Endothelial cell of umbilical vein (primary cell): ENCODE results near the gene SV2C. TPM values are rescaled to one million over a fixed set of nuclear protein-coding genes. Genes with fewer than 3 reads are reported as not detected.
A peak's percentile ranks its signal among the peaks of the same experiment; 100 is the strongest.

Experiments
- BruUV-seq: library from RNA; stranded (reverse); fragments of 400-500 nt; replicated peaks from 2 replicates; lab custom pipeline; 2021; lab: Mats Ljungman, UMichigan
- CTCF ChIA-PET: fragments of 300-600, 350-600 bp; sonication (Branson Sonifier 250); formaldehyde crosslinking; loops from one replicate; lab custom pipeline; 2021; ENCODE audit warnings: antibody characterized with exemption, inconsistent platforms; lab: Charles Lee
- POLR2A ChIA-PET: fragments of 300-600, 350-600 bp; sonication (Branson Sonifier 250); formaldehyde crosslinking; loops from one replicate; lab custom pipeline; 2021; ENCODE audit warnings: antibody characterized with exemption, inconsistent platforms; lab: Charles Lee
- DNase-seq: peaks from one replicate; pipeline ENCODE4 v3.0.0-alpha.2; 2011; ENCODE audit warnings: low read depth, low spot score
- FAIRE-seq: peaks from 2 replicates; lab custom pipeline; 2011; peaks lifted over from hg19 to GRCh38; lab: Jason Lieb, UNC
- H2AFZ ChIP-seq: 2 replicates; pipeline ENCODE4 v1.6.0; 2012; ENCODE audit warnings: low read depth, low read length, control low read depth, inconsistent platforms
- H3K27ac ChIP-seq: 2 replicates; pipeline ENCODE4 v1.5.1; 2011; ENCODE audit warnings: low read depth, mild to moderate bottlenecking, control low read depth, low read length, moderate library complexity; ENCODE audit not compliant: insufficient read depth
- H3K27me3 ChIP-seq, 2 experiments: 2 replicates each; pipeline versions ENCODE4 v1.6.0 to v1.6.1; 2011; ENCODE audit warnings: low read length in 2 of 2, mixed read lengths in 1 of 2; ENCODE audit not compliant: control insufficient read depth in 2 of 2, insufficient read depth in 2 of 2
- H3K36me3 ChIP-seq, 2 experiments: 2 replicates in 1 of 2; 3 replicates in 1 of 2; pipeline ENCODE4 v1.5.1; 2011; ENCODE audit warnings: low read length in 2 of 2, mild to moderate bottlenecking in 1 of 2, moderate library complexity in 1 of 2; ENCODE audit not compliant: control insufficient read depth in 2 of 2, insufficient read depth in 2 of 2; ENCODE audit errors: extremely low read depth in 1 of 2
- H3K4me1 ChIP-seq: 3 replicates; pipeline ENCODE4 v1.5.1; 2011; ENCODE audit warnings: mild to moderate bottlenecking, low read length; ENCODE audit not compliant: control insufficient read depth, insufficient read depth; ENCODE audit errors: extremely low read depth
- H3K4me2 ChIP-seq: 2 replicates; pipeline ENCODE4 v1.6.1; 2011; ENCODE audit warnings: low read length, control low read depth, mixed read lengths; ENCODE audit not compliant: insufficient read depth
- H3K4me3 ChIP-seq, 3 experiments: fragments of 200-600 bp in 1 of 3; sonication (generic), shearing (Covaris generic) in 1 of 3; replicated peaks in 1 of 3; 2 replicates each; pipeline ENCODE4 v1.5.1; 2011 to 2016; ENCODE audit warnings: control low read depth in 3 of 3, low read length in 3 of 3, mild to moderate bottlenecking in 2 of 3, inconsistent platforms in 1 of 3, low read depth in 1 of 3, moderate library complexity in 1 of 3; ENCODE audit not compliant: insufficient read depth in 1 of 3
- H3K79me2 ChIP-seq: 2 replicates; pipeline ENCODE4 v1.6.0; 2012; ENCODE audit warnings: low read length, inconsistent platforms; ENCODE audit not compliant: control insufficient read depth, insufficient read depth
- H3K9ac ChIP-seq: replicated peaks from 2 replicates; pipeline ENCODE3; 2011; ENCODE audit warnings: low read length, control low read depth; ENCODE audit not compliant: insufficient read depth; ENCODE audit errors: extremely low read depth
- H3K9me1 ChIP-seq: replicated peaks from 3 replicates; pipeline ENCODE4 v1.6.0; 2011; ENCODE audit warnings: mild to moderate bottlenecking, low read length; ENCODE audit not compliant: control insufficient read depth, insufficient read depth; ENCODE audit errors: extremely low read depth
- H3K9me3 ChIP-seq: replicated peaks from 2 replicates; pipeline ENCODE4 v1.5.1; 2012; ENCODE audit warnings: low read length, inconsistent platforms; ENCODE audit not compliant: control insufficient read depth, insufficient read depth
- H4K20me1 ChIP-seq: replicated peaks from 2 replicates; pipeline ENCODE3; 2011; ENCODE audit warnings: mild to moderate bottlenecking, low read length; ENCODE audit not compliant: control insufficient read depth, insufficient read depth; ENCODE audit errors: extremely low read depth
- CTCF ChIP-seq, 2 donors: IDR thresholded peaks; 1 replicate in 1 of 2; 2 replicates in 1 of 2; pipeline ENCODE4 v1.5.1; 2011; ENCODE audit warnings: low read length in 2 of 2, mild to moderate bottlenecking in 2 of 2, moderate library complexity in 2 of 2, control low read depth in 1 of 2, inconsistent platforms in 1 of 2, low read depth in 1 of 2; ENCODE audit not compliant: insufficient read depth in 1 of 2; ENCODE audit errors: extremely low read depth in 1 of 2
- EZH2 ChIP-seq: IDR thresholded peaks from 2 replicates; pipeline ENCODE4 v1.6.1; 2012; ENCODE audit warnings: borderline replicate concordance, low read depth, mild to moderate bottlenecking, moderate library complexity, low read length, inconsistent platforms; ENCODE audit not compliant: severe bottlenecking
- FOS ChIP-seq: IDR thresholded peaks from 2 replicates; pipeline ENCODE4 v1.6.1; 2011; ENCODE audit warnings: mild to moderate bottlenecking, low read length, moderate library complexity, borderline replicate concordance; ENCODE audit not compliant: insufficient read depth
- GATA2 ChIP-seq: IDR thresholded peaks from 2 replicates; pipeline ENCODE4 v1.7.0; 2011; ENCODE audit warnings: low read depth, mild to moderate bottlenecking, moderate library complexity, mixed read lengths, low read length; ENCODE audit not compliant: insufficient read length, insufficient read depth
- JUN ChIP-seq: IDR thresholded peaks from 2 replicates; pipeline ENCODE4 v1.6.1; 2011; ENCODE audit warnings: borderline replicate concordance, low read depth; ENCODE audit not compliant: insufficient read length, insufficient read depth
- MAX ChIP-seq: IDR thresholded peaks from 2 replicates; pipeline ENCODE4 v1.6.1; 2011; ENCODE audit not compliant: insufficient read depth, insufficient read length
- POLR2A ChIP-seq: IDR thresholded peaks from 2 replicates; pipeline ENCODE4 v1.6.1; 2012; ENCODE audit warnings: low read depth, mild to moderate bottlenecking, control low read depth, low read length
- POLR2AphosphoS5 ChIP-seq: IDR thresholded peaks from 2 replicates; pipeline ENCODE4 v1.6.1; 2012; ENCODE audit warnings: low read depth, mild to moderate bottlenecking, control low read depth, low read length, moderate library complexity; ENCODE audit not compliant: insufficient read depth
- dilution Hi-C: fragments of 300-500 bp; cut with MboI; formaldehyde crosslinking; loops from one replicate; pipeline ENCODE4 v1.15.0; 2019; ENCODE audit warnings: low sequenced_read_pairs; ENCODE audit not compliant: extremely low pct_ligation_motif_present
- intact Hi-C: fragments of 100-400 bp; cut with micrococcal nuclease; formaldehyde crosslinking; loops from one replicate; pipeline ENCODE4 v1.10.0; 2022
- polyA plus RNA-seq, 4 experiments: library from polyadenylated mRNA; depleted of rRNA in 3 of 4; stranded (reverse) in 3 of 4; unstranded in 1 of 4; fragments of >200 nt; gene quantifications; 2 replicates each; pipeline versions ENCODE4 v1.2.1 to v1.2.3, GENCODE V29; 2011 to 2012; ENCODE audit warnings: missing spikeins in 1 of 4
- total RNA-seq: library from RNA; stranded (reverse); gene quantifications from 2 replicates; pipeline ENCODE4 v1.2.3, GENCODE V29; 2021

SV2C gene
- total and polyA plus RNA-seq, 2 donors (not counting 3 experiments of a cell fraction or from before 2014, with no cell fraction given) = not detected

- Histone ChIP-seq H3K9ac (no peak overlapping the region), H3K79me2 (no peaks in the 10 kb centered on the region), H3K4me3 (no peak overlapping the region), H3K4me1 (no peaks in the 10 kb centered on the region), H3K9me1 (no peaks in the 10 kb centered on the region), H4K20me1 (no peaks in the 10 kb centered on the region), H3K4me2 (no peak overlapping the region), H3K27ac (no peak overlapping the region), H3K27me3 (peaks cover 0 to 7% of the 10 kb centered on the region in 2 experiments), H3K36me3 (no peaks in the 10 kb centered on the region), H2AFZ (no peak overlapping the region), H3K9me3 (no peaks in the 10 kb centered on the region)
- TF ChIP-seq JUN (no peak), EZH2 (no peak), MAX (no peak), POLR2A (no peak), FOS (no peak), GATA2 (no peak)
- no peak for DNase-seq
- BruUV-seq = no TSS peak
- FAIRE-seq = no peak
- CTCF ChIA-PET = no interaction called here
- intact Hi-C loops (no loop called here), dilution Hi-C loops (no loop called here)
- POLR2A ChIA-PET = no interaction called here
Measured at GRCh38 chr5:76252437-76252836, 169.3 kb downstream of the SV2C start.

GRCh38 chr5:76256116-76256889 is 173.1 kb downstream of the SV2C start:
- no TSS peak for BruUV-seq
- DNase-seq (peak; percentile 57), FAIRE-seq (peak; percentile 92)
- ChIA-PET POLR2A (no interaction called here), CTCF (interaction anchor here (0.6 to 2.9 kb wide), 9 partner anchors 10 to 1584 kb away, joined by 3 to 12 read pairs (median 5); partner anchors contain the start of genes ANKRD31 and GCNT4)
- no peak for TF ChIP-seq EZH2
- peak; percentile 43 to 62 for TF ChIP-seq CTCF (IDR thresholded peaks at IDR 0.05; ENCODE audit: extremely low read depth in 1 of 2, insufficient read depth in 1 of 2, low read depth in 1 of 2, low read length in 2 of 2)
- no peak for TF ChIP-seq POLR2AphosphoS5
- intact Hi-C loops = loop anchor here (1.0 to 2.0 kb wide), 4 partner anchors 182 to 1490 kb away; partner anchors contain the start of genes ANKRD31, GFM2 and NSA2
- H4K20me1 ChIP-seq = no peaks in the 10 kb centered on the region
- H3K4me3 ChIP-seq = no peak overlapping the region
- H2AFZ ChIP-seq = no peak overlapping the region
- H3K9me3 ChIP-seq = no peaks in the 10 kb centered on the region
- H3K36me3 ChIP-seq = no peaks in the 10 kb centered on the region
- dilution Hi-C loops = no loop called here
- no peaks in the 10 kb centered on the region for H3K9me1 ChIP-seq
- H3K4me2 ChIP-seq = no peak overlapping the region
- no peaks in the 10 kb centered on the region for H3K79me2 ChIP-seq
- peaks cover 0 to 7% of the 10 kb centered on the region in 2 experiments for H3K27me3 ChIP-seq
- no peak overlapping the region for H3K27ac ChIP-seq
- H3K9ac ChIP-seq = no peak overlapping the region
- H3K4me1 ChIP-seq = no peaks in the 10 kb centered on the region
